Mucosa of descending colon (tissue), 3 donors: ENCODE data around the gene APOBR. TPM values are rescaled to one million over a fixed set of nuclear protein-coding genes. Genes with fewer than 3 reads are reported as not detected.
"Not testable (repeated sequence)": the region's sequence is repeated elsewhere in the genome, so short reads cannot be mapped to it uniquely, and the experiment has no call there.

Experiments
- ATAC-seq: fragments of 200-7000 bp; cut with Tn5 transposase; one replicate; pipeline ENCODE4 v1.9.1; 2020; ENCODE audit warnings: mild to moderate bottlenecking, moderate library complexity
- DNase-seq, 3 donors: peaks; one replicate each; pipeline ENCODE4 v3.0.0-alpha.2; 2020
- H3K36me3 ChIP-seq: fragments of 200-600 bp; one replicate; pipeline ENCODE4 v1.8.0; 2021; ENCODE audit warnings: low read depth, mild to moderate bottlenecking
- H3K4me1 ChIP-seq: fragments of 200-600 bp; one replicate; pipeline ENCODE4 v1.8.0; 2021; ENCODE audit warnings: low read depth, mild to moderate bottlenecking
- H3K4me3 ChIP-seq: fragments of 200-600 bp; one replicate; pipeline ENCODE4 v1.8.0; 2021; ENCODE audit warnings: mild to moderate bottlenecking
- H3K9me3 ChIP-seq: fragments of 200-600 bp; one replicate; pipeline ENCODE4 v1.8.0; 2021; ENCODE audit warnings: mild to moderate bottlenecking
- intact Hi-C, 2 donors: fragments of 100-400 bp; cut with DNase I in 1 of 2; cut with micrococcal nuclease in 1 of 2; formaldehyde crosslinking; loops; one replicate each; pipeline versions ENCODE4 v1.11.0 to v1.11.1; 2022; cut with DNase I, micrococcal nuclease
- total RNA-seq, 3 donors: library from RNA; stranded (reverse); fragmentation: NEBNext Ultra II Directional in 2 of 3; extraction: Animal tissue kit (Norgen Biotek cat#: 25700) in 2 of 3; gene quantifications; one replicate each; pipeline versions ENCODE4 v1.2.1 to v1.2.4, GENCODE V29; 2021 to 2023
- TF ChIP-seq, protein P1 (sequence below): fragments of 200-600 bp; IDR thresholded peaks from one replicate; pipeline ENCODE4 v1.8.0; 2022; ENCODE audit warnings: antibody characterized with exemption, mild to moderate bottlenecking
- donor health status: DM: no; HTN: no; CAD: no; lungs with moderate emphysema.
- donor health status: DM: no; HTN: no; CAD: no.
- donor health status: DM: no; HTN: yes; CAD: no.

APOBR gene
- total RNA-seq, 3 donors from 2014 or later = 28.8 to 65.4 (median 57.2) TPM

DNA sequence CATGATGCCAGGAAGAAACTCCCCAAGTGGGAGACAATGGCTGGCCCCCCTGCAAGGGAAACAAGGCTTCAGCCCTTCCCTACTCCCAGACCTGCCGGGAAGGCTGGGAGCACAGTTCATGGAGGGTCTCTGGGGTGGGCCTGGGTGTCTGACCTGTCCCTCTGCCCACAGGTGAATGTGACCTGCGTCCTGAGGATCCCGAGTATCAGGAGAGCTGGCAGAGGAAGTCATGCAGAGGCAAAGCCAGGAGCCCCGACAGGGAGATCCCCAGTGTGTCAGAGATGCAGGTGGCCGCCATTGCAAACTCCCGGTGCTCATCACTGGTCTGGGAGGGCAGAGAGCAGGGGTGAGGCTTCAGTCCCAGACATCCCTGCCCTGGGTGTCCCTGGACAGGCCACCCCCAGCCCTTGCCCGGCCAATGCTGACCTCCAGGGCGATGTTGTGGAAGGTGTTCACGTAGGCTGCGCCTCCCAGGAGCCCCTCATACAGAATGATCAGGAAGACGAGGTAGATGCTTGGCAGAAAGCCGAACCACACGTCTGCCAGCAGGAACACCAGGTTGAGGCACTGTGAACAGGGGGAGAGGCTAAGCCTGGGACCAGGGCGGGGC, 17.0 kb upstream of the APOBR start:
- H3K9me3 ChIP-seq = no peaks in the 10 kb centered on the region
- H3K4me3 ChIP-seq = no peak overlapping the region
- TF ChIP-seq, protein P1, sequence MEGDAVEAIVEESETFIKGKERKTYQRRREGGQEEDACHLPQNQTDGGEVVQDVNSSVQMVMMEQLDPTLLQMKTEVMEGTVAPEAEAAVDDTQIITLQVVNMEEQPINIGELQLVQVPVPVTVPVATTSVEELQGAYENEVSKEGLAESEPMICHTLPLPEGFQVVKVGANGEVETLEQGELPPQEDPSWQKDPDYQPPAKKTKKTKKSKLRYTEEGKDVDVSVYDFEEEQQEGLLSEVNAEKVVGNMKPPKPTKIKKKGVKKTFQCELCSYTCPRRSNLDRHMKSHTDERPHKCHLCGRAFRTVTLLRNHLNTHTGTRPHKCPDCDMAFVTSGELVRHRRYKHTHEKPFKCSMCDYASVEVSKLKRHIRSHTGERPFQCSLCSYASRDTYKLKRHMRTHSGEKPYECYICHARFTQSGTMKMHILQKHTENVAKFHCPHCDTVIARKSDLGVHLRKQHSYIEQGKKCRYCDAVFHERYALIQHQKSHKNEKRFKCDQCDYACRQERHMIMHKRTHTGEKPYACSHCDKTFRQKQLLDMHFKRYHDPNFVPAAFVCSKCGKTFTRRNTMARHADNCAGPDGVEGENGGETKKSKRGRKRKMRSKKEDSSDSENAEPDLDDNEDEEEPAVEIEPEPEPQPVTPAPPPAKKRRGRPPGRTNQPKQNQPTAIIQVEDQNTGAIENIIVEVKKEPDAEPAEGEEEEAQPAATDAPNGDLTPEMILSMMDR = no peak
- peaks cover 24% of the 10 kb centered on the region for H3K4me1 ChIP-seq
- no peak for ATAC-seq
- peak in 2 of 3 donors; percentile 28 to 40 for DNase-seq
- intact Hi-C loops = no loop called here
- no peaks in the 10 kb centered on the region for H3K36me3 ChIP-seq

DNA sequence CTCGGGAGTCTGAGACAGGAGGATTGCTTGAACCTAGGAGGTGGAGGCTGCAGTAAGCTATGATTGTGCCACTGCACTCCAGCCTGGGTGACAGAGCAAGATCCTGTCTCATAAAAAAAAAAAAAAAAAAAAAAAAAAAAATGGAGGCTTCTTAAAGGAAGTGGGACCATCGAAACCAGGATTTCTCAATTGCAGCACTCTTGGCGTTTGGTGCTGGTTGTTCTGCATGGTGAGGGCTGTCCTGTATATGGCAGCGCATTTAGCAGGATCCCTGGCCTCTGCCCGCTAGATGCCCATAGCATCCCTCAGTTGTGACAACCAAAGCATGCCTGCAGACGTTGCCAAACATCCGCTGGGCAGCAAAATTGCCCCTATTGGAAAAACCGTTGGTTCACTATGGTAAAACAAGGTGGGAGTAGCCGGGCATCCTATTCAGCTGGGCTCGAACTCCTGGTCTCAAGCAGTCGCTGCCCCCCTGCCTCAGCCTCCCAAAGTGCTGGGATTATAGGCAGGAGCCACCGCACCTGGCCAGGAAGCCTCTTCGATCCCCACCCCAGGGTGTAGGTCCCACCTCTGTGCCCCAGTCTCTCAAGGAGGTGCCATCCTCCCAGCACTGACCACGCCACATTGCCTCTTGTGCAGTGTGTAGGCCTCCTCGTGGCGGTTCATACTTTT, 15.8 kb upstream of the APOBR start:
- intact Hi-C loops = no loop called here
- H3K9me3 ChIP-seq = no peaks in the 10 kb centered on the region
- H3K4me1 ChIP-seq = peaks cover 30% of the 10 kb centered on the region
- ATAC-seq (no peak), DNase-seq (peak in 2 of 3 donors; percentile 22 to 25)
- no peaks in the 10 kb centered on the region for H3K36me3 ChIP-seq
- H3K4me3 ChIP-seq = no peak overlapping the region
- TF ChIP-seq, protein P1 = no peak

DNA sequence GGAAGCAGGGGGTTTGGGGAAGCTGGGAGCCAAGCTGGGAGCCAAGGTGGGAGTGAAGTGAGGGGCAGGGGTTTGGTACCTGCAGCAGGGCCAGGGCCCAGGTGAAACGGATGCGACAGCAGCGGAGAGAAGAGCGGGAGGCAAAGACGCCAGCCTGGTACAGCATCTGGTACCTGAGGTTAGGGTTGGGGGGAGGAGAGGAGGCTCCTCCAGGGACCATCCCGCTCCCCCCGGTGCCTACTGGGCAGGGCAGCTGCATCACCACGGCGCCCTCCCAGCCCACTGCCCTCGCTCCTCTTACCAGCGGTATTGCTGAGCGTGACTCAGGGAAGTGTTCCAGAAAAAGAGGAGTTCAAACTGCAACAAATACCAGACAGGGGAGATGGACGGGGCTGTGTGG, 12.4 kb upstream of the APOBR start:
- no peak overlapping the region for H3K4me3 ChIP-seq
- H3K4me1 ChIP-seq = peaks cover 33% of the 10 kb centered on the region
- ATAC-seq = no peak
- H3K36me3 ChIP-seq = no peaks in the 10 kb centered on the region
- TF ChIP-seq, protein P1 = no peak
- peak in 2 of 3 donors; percentile 54 to 56 for DNase-seq
- no peaks in the 10 kb centered on the region for H3K9me3 ChIP-seq
- intact Hi-C loops = no loop called here

DNA sequence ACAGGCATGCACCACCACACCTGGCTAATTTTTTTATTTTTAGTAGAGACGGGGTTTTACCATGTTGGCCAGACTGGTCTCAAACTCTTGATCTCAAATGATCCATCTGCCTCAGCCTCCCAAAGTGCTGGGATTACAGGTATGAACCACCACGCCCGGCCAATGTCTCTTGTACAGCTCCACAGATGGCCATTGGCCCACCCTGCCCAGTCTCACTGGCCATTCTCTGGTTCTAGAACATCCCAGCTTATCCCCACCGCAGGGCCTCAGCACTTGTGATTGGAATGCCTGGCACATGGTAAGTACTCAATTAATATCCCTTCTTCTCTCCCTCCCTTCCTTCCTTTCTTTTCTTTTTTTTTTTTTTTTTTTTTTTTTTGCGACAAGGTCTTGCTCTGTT, 11.1 kb upstream of the APOBR start:
- ATAC-seq, intact Hi-C loops, H3K36me3 ChIP-seq, H3K4me3 ChIP-seq, H3K9me3 ChIP-seq: not testable (repeated sequence)
- peak in 2 of 3 donors; percentile 35 to 40 for DNase-seq
- H3K4me1 ChIP-seq = peaks cover 33% of the 10 kb centered on the region

DNA sequence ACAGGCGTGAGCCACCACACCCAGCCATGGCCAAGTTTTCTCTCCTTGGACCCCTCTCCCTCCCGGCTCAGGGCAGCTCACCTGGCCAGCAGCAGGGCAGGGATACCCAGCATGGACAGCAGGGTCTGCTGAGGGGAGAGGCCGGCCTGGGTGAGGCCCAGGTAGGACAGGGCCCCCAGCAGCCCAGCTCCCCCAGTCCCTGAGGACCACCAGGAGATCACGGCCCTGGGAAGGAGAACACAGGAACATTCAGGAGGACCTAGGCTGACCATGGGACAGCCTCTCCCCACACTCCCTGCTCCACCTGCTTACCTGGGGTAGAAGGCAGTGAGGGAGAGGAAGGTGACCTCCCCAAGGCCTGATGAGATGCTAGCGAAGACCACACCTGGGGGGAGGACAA, 8.2 kb upstream of the APOBR start:
- peaks cover 25% of the 10 kb centered on the region for H3K4me1 ChIP-seq
- DNase-seq (peak in 2 of 3 donors; percentile 22 to 44), ATAC-seq (no peak)
- TF ChIP-seq, protein P1 = no peak
- no peaks in the 10 kb centered on the region for H3K36me3 ChIP-seq
- H3K4me3 ChIP-seq = no peak overlapping the region
- no peaks in the 10 kb centered on the region for H3K9me3 ChIP-seq
- intact Hi-C loops = no loop called here

DNA sequence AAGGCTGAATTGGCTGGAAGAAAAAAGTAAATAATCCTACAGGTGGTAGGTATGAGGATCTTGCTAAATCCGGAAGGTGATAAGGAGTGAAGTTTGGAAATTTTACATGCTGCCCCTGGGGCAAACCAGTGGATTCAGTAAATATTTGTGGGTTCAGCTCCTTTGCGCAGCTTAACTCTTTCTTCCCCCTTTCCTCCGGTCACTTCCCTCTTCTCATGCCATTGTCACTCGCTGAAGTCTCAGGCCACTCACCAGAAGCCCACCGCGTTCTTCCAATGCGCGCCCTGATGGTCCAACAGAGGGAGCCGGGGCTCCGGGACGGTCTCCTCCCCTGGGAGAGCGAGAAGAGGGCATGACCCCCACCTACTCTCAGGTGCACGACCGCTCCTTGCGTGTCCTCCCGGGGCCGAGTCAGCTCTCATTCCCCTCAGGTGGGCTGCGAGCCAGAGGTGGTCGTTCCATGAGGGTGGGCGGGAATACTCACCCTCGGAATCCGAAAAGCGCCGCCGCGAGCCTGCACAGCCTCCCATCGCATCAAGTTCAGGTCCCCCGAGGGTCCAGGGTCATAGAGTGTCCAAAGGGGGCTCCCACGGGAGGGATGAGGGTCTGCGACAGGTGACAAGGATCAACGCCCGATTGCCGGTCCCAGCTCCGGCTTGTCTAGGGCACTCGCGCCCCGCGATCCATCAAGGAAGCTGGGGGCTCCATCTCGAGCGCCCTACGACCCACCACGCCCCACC, 3.0 kb upstream of the APOBR start:
- peak in 2 of 3 donors; percentile 57 to 71 for DNase-seq
- TF ChIP-seq, protein P1 = no peak
- no peaks in the 10 kb centered on the region for H3K9me3 ChIP-seq
- peaks cover 4% of the 10 kb centered on the region for H3K36me3 ChIP-seq
- peak; percentile 13 for ATAC-seq
- H3K4me3 ChIP-seq = peak overlapping the region; percentile 78
- H3K4me1 ChIP-seq = peaks cover 27% of the 10 kb centered on the region
- intact Hi-C loops = no loop called here
